ENCODE data around the gene OR11A1.

Gene OR11A1

GRCh38 chr6:29388533-29388932 lies 68.3 kb downstream of the OR11A1 start:
- no peak for DNase-seq (ENCODE audit: low spot score)

DNA sequence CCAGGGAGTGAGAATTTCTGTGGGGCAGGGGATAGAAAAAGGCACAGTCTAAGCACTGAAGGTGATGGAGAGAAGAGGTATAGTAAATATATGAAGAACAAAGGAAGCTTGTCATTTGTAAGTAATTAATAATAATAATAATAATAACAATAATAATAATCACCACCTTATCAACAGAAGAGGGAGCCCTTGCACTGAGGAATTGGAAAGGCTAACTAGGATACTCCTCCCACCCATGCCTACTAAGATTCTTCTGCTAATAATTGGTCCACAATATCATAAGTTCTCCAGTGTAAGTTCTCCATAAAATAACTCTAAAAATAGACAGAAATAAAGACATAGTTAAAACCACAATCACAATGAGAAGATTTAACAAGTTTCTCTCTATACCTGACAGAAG lies 80.9 kb downstream of the OR11A1 start:
- DNase-seq (ENCODE audit: low spot score): no peak

All from putamen (tissue), 1 donor.